ENCODE measurements around the gene TPI1. TPM values are rescaled to one million over a fixed set of nuclear protein-coding genes. Genes with fewer than 3 reads are reported as not detected.

The TPI1 gene
- total and polyA plus RNA-seq, 2 donors (not counting 3 experiments of a cell fraction or from before 2014, with no cell fraction given), result 643 to 1,816 TPM

- H3K36me3 ChIP-seq (ENCODE audit: control insufficient read depth in 2 of 2, extremely low read depth in 1 of 2, insufficient read depth in 2 of 2, low read length in 2 of 2), result peaks cover 0 to 18% of the 10 kb centered on the region in 2 experiments
- no peaks in the 10 kb centered on the region for H3K27me3 ChIP-seq (ENCODE audit: control insufficient read depth in 2 of 2, insufficient read depth in 2 of 2, low read length in 2 of 2)
- H3K9me3 ChIP-seq (replicated peaks; ENCODE audit: control insufficient read depth, insufficient read depth, low read length), result no peaks in the 10 kb centered on the region
- intact Hi-C loops (cut with micrococcal nuclease) (no loop called here), dilution Hi-C loops (cut with MboI; ENCODE audit: extremely low pct_ligation_motif_present, low sequenced_read_pairs) (no loop called here)
- ChIA-PET CTCF (interaction anchor here (1.3 to 12.0 kb wide), 3 partner anchors 18 to 210 kb away, joined by 3 to 148 read pairs (median 3); partner anchors contain the start of gene MLF2), POLR2A (interaction anchor here (0.5 to 0.9 kb wide), 2 partner anchors 22 to 90 kb away, joined by 3 to 6 read pairs; no protein-coding TSS in a partner anchor)
- H2AFZ ChIP-seq (ENCODE audit: low read depth, low read length), result no peak overlapping the region
- no TSS peak for BruUV-seq (replicated peaks)
- H3K4me3 ChIP-seq (replicated peaks in 1 of 3; ENCODE audit: insufficient read depth in 1 of 3, low read depth in 1 of 3, low read length in 3 of 3), result no peak overlapping the region
- H3K9ac ChIP-seq (replicated peaks; ENCODE audit: extremely low read depth, insufficient read depth, low read length), result no peak overlapping the region
- H3K27ac ChIP-seq (ENCODE audit: insufficient read depth, low read depth, low read length), result no peak overlapping the region
- H4K20me1 ChIP-seq (replicated peaks; ENCODE audit: control insufficient read depth, extremely low read depth, insufficient read depth, low read length), result no peaks in the 10 kb centered on the region
- FAIRE-seq, result no peak
- H3K4me1 ChIP-seq (ENCODE audit: control insufficient read depth, extremely low read depth, insufficient read depth, low read length), result peaks cover 14% of the 10 kb centered on the region
- no peaks in the 10 kb centered on the region for H3K9me1 ChIP-seq (replicated peaks; ENCODE audit: control insufficient read depth, extremely low read depth, insufficient read depth, low read length)
- H3K4me2 ChIP-seq (ENCODE audit: insufficient read depth, low read length), result no peak overlapping the region
- peaks cover 25% of the 10 kb centered on the region for H3K79me2 ChIP-seq (ENCODE audit: control insufficient read depth, insufficient read depth, low read length)
- DNase-seq (ENCODE audit: low read depth, low spot score), result no peak
- TF ChIP-seq JUN (IDR thresholded peaks at IDR 0.05; ENCODE audit: borderline replicate concordance, insufficient read depth, insufficient read length, low read depth) (no peak), FOS (IDR thresholded peaks at IDR 0.05; ENCODE audit: borderline replicate concordance, insufficient read depth, low read length) (no peak), EZH2 (IDR thresholded peaks at IDR 0.05; ENCODE audit: borderline replicate concordance, low read depth, low read length, severe bottlenecking) (no peak), GATA2 (IDR thresholded peaks at IDR 0.05; ENCODE audit: insufficient read depth, insufficient read length, low read depth, low read length) (no peak), MYC (IDR thresholded peaks at IDR 0.05; ENCODE audit: low read depth, low read length) (no peak), CTCF (IDR thresholded peaks at IDR 0.05; ENCODE audit: extremely low read depth in 1 of 2, insufficient read depth in 1 of 2, low read depth in 1 of 2, low read length in 2 of 2) (no peak), MAX (IDR thresholded peaks at IDR 0.05; ENCODE audit: insufficient read depth, insufficient read length) (no peak), POLR2A (IDR thresholded peaks at IDR 0.05; ENCODE audit: low read depth, low read length) (no peak), POLR2AphosphoS5 (IDR thresholded peaks at IDR 0.05; ENCODE audit: insufficient read depth, low read depth, low read length) (no peak)
Measured at GRCh38 chr12:6830286-6830890, 36.9 kb upstream of the TPI1 start.
